ENCODE results near the gene ATP2B1. TPM values are rescaled to one million over a fixed set of nuclear protein-coding genes. Genes with fewer than 3 reads are reported as not detected.
A peak's percentile ranks its signal among the peaks of the same experiment; 100 is the strongest.

The ATP2B1 gene
- polyA plus RNA-seq, 4 donors = 89.1 to 116 (median 102) TPM

DNA sequence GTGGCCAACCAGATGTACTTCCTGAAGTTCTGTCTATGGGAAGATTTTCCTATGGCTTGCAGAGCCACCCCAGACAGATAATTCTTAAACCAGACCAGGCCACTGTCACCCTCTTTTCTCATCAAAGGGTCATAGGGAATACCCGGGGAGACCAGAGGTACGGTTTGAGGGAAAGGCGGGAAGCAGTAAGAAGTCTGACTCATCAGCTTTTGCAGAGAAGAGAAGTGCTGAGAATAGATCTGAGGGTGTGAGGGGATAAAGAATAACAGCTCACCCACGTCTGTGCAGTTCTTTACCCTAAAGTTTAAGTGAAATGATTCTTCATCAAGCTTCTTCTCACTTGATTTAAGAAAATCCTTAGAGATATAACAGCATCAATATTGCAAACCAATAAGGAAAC, 161.5 kb downstream of the ATP2B1 start:
- no peak for DNase-seq (ENCODE audit: low read depth in 4 of 4, low spot score in 2 of 4)

- DNase-seq (ENCODE audit: low read depth in 4 of 4, low spot score in 2 of 4) = no peak
Observed at GRCh38 chr12:89546151-89546550, 162.5 kb downstream of the ATP2B1 start.

DNA sequence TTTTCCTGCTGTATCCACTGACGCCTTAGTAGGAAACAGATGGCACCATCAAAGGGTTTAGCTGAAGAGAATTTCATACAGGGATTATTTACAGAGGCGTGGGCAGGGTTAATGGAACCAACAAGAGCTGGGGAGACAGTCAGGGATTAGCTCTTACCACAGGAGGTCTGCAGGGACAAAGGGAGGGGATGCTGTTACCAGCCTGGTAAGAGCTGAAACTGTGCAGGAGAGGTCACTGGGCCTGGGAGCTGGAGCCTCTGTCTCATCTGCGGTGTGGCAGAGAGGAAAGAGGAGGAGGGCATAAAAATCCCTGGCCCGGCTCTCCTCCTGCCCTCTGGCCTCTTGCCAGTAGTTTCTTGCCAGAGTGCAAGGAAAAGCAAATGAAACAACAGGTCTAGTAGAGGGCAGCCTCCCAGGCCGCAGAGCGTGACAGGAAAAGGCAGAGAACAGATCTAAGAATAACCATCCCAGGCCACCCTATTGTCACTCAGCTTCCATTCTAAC, 163.9 kb downstream of the ATP2B1 start:
- DNase-seq (ENCODE audit: low read depth in 4 of 4, low spot score in 2 of 4) = peak in 2 of 4 donors; percentile 38 to 49

- DNase-seq (ENCODE audit: low read depth in 4 of 4, low spot score in 2 of 4) = no peak
Observed at GRCh38 chr12:89544022-89544421, 164.6 kb downstream of the ATP2B1 start.

DNA sequence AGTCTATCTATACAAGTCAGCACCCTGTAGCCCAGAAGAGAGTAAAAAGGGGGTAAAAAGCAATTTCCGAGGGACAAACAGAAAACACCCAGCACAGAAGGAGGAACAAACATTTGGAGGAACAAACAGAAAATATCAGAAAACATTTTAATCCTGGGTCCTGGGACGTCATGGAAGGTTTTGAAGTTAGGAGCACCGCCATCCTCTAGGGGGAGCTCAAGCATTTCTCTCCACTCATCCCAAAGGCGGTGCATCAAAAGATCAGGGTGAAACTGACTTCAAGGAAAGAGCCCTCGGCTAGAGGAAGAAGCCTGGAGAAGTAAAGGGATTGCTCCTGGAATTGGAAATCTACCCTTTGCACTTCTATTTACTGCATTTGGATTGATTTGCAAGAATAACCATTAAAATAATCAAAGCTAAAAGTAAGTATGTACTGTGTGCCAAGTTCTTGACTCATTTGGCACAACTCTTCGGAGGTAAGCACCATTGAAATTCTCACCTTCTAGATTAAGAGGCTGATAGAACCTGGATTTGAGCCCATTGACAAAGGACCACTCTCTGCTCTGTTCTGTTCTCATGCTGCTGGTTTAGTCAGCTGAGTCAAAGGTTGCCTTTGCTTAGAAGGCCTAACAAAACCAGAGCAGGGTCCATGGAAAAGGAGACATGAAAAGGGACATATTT, 165.6 kb downstream of the ATP2B1 start:
- peak in 2 of 4 donors; percentile 72 to 81 for DNase-seq (ENCODE audit: low read depth in 4 of 4, low spot score in 2 of 4)

DNA sequence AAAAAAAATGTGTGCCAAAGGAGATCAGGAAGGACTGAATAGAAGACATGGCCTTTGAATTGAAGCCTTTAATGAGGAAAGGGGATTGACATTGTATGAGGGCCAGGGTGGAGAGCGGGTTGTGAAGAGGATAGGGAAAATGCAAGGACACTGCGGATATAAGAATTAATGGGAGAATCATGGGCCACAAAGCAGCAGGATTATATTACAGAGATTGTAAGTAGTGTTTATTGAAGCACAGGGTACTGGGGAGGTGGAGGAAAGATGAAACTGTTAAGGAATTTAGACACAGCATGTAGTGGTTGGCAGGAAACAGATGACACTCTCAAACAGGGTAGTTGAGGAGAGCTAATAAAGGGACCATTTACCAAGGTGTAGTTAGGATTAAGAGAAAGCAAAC, 166.4 kb downstream of the ATP2B1 start:
- DNase-seq (ENCODE audit: low read depth in 4 of 4, low spot score in 2 of 4) = no peak

GRCh38 chr12:89540586-89540985, 168.1 kb downstream of the ATP2B1 start:
- no peak for DNase-seq (ENCODE audit: low read depth in 4 of 4, low spot score in 2 of 4)

DNA sequence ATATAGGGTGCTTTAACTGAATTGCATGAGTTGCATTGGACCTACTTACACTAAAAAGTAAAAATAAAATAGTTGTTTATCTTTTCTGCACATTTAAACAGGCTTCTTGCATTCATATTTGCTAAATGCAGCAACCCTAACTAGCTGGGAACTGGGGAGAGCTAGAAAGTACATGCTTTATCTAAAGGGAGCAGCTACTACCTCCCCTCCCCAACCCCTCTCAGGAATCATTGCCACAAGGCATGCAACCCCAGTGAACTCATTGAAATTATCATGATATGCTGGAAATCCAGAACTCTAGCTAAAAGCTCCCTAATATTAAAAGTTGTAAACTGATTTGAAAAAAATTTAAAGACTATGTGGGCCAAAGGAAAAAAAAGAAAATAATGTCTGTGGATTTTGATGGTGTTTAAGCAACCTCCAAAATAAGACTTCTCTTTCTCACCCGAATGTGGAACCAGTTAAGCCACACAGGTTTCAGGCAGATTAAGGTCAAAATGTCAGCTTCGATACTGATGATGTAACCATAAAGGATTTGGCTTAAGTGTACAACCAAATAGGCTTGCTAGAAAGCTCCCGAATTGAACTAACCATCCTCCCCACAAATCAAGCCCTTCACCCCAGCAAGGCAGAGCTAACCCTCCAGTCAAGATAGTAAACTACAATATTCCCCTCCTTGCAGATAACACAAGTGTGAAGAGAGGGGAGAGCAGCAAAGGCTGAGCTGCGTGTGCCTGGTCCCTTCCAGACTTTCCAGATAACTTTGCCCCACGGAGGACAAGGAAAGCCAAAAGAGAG, 169.0 kb downstream of the ATP2B1 start:
- no peak for DNase-seq (ENCODE audit: low read depth in 4 of 4, low spot score in 2 of 4)

DNA sequence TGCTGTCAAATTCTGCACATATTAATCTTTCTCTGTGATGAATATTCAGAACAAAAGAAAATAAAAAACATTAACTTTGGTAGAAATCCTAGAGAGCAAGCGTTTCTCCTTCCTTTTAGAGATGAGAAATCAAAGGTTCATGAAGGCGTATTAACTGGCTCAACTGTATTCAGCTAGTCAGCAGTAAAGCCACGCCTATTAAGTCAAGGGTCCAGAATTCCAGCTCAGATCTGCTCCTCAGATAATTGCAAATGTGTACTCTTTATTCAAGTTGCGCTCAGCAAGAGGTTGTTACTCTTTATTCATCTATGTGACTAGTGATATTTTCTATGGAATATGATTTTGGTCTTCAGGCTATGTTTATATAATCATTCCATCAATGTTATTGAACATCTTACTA, 169.7 kb downstream of the ATP2B1 start:
- no peak for DNase-seq (ENCODE audit: low read depth in 4 of 4, low spot score in 2 of 4)

Other genes with a start within 250 kb of the ATP2B1 start
- gene GALNT4, start 184.0 kb downstream of the ATP2B1 start, polyA plus RNA-seq (ENCODE audit: insufficient read length in 4 of 4) = 10 to 100 TPM in 2 of 4 donors, 1 to 10 TPM in 2; 8.1 to 10.8 (median 10.1) TPM
- gene POC1B, start 182.8 kb downstream of the ATP2B1 start, polyA plus RNA-seq (ENCODE audit: insufficient read length in 4 of 4) = 10 to 100 TPM; 17.8 to 24.4 (median 22.5) TPM

Measured in left renal cortex interstitium (tissue), 4 donors.